HG03432 (cell line): ENCODE data around the gene MYBBP1A.

Experiments
- ATAC-seq: cut with Tn5 transposase; IDR thresholded peaks from one replicate; pipeline ENCODE4 v1.9.1; 2021; ENCODE audit warnings: mild to moderate bottlenecking, moderate library complexity; ENCODE audit not compliant: unreplicated experiment

The MYBBP1A gene

GRCh38 chr17:4538236-4539002 lies 16.8 kb downstream of the MYBBP1A start:
- ATAC-seq, result no peak

- no peak for ATAC-seq
Observed at GRCh38 chr17:4537451-4538235, 17.5 kb downstream of the MYBBP1A start.

- ATAC-seq, result no peak
Observed at GRCh38 chr17:4536742-4537411, 18.3 kb downstream of the MYBBP1A start.

- ATAC-seq, result no peak
Observed at GRCh38 chr17:4536259-4536741, 18.9 kb downstream of the MYBBP1A start.

GRCh38 chr17:4535667-4536258 lies 19.4 kb downstream of the MYBBP1A start:
- ATAC-seq, result no peak

DNA sequence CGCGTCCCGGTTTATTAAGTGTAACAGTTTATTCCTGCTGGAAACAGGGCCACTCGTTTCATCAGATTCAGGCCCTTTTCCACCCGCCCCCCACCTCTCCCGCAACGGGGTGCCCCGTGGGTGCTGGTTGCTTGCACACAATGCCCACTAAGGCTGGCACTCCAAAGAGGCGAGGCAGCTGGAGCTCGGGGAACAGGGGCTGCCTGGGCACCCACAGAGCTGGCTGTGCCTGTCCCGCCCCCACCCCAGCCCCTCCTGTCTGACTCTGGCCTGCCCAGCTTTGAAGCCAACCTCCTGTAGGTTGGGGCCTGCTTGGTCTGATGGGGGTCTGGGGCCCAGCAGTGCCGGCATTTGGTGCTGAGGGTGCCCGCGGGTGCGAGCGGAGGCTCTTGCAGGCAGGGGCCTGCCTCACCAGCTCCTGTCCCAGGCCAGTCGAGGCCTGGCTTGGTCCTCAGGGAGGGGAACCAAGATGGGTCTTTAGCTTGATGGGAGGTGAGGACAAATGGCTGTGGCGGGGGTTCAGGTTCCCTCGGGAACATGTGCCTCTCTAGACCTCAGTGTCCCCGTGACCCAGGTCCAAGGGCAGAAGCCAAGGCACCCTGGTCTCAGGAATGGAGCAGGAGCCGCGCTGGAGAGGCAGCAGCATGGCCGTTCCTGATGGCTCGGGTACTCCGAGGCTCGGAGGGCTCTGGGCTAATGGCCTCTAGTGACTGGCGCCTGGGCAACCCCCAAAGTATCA lies 20.1 kb downstream of the MYBBP1A start:
- ATAC-seq, result no peak

DNA sequence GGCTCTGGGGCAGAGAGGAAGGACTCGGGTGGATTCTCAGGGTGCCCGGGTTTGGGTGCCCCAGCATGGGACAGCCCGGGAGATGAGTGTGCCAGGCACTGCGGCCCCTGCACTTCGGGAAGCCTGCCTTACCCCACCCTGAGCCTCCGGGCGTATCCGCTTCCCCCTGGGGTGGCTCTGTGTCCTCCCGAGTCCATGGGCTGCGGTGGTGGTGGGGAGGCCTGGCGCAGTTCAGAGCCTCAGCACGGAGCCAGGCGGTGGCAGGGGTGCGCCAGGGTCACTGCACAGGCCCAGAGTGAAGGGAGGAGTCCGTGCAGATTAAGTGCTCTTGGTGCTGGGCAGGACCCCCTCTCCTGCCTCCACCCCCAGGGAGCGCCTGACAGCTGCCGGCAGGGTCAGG lies 20.7 kb downstream of the MYBBP1A start:
- no peak for ATAC-seq

DNA sequence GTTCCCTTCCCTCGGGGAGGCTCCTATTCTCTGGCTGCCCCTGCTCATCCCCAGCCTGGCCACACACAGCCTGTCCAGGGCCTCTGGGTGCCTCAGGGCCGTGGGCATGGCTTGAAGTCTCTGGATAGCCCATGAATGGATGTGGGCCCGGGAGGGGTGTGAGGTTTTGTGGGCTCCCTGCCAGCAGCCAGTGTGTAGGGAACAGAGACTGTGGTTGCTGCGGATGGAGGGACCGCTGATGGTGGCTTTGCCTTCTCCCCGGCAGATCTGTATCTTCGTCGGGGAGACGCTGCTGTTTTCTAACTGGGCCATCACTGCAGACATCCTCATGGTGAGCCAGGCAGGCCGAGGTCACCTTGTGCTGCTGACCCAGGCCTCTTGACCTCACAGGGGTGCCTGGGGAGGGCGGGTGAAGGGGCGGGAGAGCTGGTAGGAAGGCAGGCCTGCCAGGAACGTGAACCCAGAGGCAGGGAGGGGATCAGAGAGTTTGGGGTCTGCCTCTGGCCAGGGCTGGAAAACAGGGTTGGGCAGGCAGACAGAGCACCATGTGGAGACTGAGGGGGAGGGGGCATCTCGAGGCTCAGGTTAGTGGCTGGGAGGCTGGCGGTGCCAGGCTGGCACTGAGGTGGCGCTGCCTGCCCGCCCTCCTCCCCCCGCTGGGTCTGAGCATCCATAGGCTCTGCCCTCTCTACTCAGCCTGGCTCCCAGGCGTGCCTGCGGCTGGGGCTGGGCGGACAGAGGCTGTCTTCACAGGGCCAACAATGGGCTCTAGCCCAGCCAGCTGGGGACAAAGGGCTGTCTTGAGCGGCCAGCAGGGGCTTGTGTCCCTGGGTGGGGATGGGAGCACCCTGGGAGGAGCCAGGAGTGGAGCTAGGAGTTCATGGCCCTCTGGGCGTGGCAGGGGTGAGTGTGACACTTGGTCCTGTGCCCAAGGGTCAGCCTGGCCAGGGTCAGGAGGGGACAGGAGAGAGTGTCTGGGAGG lies 21.4 kb downstream of the MYBBP1A start:
- no peak for ATAC-seq

DNA sequence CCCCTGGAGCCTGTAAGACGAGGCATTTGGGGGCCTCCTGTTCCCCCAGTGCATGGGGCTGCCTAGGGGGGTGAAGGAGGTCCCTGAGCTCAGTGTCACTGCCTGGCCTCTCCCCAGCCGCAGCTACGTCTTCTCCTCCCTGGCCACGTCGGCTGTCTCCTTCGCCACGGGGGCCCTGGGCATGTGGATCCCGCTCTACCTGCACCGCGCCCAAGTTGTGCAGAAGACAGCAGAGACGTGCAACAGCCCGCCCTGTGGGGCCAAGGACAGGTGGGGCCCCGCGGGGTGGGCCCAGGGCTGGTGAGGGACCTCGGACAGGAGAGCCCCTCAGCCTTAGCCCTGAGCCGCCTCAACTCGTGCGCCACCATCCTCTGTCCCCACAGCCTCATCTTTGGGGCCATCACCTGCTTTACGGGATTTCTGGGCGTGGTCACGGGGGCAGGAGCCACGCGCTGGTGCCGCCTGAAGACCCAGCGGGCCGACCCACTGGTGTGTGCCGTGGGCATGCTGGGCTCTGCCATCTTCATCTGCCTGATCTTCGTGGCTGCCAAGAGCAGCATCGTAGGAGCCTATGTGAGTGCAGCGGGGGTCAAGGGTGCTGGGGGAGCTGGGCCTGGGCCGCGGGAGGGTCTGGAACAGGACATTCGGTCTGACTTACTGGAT lies 22.2 kb downstream of the MYBBP1A start:
- ATAC-seq, result no peak

DNA sequence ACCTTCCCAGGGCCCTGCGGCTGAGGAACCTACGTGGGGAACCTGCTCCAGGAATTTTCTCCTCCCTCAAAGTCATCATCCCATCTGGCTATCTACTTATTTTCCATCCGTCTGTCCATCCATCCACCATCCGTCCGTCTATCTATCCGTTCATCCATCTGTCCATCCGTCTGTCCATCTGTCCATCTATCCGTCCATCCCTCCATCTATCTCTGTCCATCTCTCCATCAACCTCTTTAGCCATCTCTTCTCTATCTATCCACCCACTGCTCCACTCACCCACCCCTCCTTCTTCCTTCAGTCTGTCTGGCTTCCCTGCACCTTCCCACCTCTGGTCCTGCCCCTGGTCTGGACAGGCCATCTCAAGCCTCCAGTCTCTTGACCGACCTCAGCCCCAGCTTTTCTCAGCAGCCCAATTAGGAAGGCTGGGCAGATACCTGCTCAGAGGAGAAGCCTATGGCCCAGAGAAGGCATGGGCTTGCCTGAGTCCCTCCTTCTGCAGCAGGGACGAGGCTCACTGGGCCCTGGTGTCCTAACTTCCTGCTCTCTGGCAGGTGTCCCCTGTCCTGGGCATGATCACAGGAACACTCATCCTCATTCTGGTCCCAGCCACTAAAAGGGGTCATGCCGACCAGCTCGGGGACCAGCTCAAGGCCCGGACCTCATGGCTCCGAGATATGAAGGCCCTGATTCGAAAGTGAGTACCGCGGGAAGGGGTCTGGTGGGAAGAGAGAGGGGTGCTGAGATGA lies 23.0 kb downstream of the MYBBP1A start:
- no peak for ATAC-seq

DNA sequence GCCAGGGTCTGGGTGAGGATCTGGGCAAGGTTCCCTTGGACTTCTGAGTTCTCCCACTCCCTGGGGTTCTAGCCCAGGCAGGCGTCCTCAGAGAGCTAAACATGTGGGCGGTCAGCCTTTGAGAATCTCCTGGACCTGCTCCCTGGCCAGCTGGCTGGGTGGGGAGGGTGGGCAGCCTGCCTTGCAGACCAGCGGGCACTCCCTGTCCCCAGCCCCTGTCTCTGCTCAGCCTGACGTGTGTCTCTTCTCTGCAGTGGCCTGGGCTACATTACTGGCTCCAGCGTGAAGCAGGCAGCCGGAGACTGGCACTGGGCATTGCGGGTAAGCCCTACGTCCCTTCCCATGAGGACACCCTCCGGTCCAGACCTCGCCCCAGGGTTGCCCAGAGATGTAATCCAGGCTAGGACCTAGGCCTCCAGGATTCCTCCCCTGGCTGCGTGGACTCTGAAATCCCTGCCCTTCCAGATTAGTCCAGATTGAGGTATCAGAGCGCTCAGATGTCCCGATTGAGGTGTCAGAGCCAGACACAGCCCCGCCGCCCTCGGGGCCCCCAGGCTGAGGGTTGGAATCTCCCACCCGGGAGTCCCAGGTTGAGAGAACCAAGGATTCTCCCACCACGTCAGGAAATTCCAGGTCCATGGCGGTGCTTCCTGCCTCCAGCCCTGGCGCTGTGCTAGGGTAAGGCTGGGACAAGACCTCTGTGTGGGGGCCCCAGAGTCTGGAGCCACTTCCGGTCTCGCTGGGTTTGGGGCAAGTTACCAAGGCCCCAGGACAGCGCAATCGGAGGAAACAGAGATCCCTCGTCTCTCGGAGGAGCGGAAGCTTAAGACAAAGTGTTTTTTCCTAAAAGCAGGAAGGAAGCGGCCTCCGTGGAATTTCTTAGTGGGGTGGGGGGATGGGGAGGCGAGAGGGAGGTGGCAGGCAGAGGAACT lies 24.1 kb downstream of the MYBBP1A start:
- no peak for ATAC-seq

GRCh38 chr17:4529533-4530152 lies 25.5 kb downstream of the MYBBP1A start:
- ATAC-seq, result no peak

DNA sequence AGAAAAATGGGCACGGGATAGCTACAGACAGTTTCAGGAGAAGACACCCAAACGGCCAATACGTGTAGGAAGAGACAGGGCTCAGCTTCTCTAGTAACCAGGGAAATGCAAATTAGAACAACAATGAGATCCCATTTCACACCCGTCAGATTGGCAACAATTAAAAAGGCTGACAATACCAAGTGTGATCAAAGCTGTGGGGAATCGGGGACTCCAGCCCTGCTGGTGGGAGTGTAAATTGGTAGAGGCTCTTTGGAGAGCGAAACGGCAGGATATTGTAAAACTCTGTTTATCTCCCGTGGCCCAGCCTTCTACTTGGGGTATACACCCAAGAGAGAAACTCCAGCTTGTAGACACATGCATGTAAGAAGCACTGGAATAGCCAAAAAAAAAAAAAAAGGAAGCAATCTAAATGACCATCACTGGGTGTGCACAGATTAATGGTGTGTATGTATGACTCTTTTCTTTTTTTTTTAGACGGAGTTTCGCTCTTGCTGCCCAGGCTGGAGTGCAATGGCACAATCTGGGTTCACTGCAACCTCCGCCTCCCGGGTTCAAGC lies 27.5 kb downstream of the MYBBP1A start:
- ATAC-seq, result no peak

DNA sequence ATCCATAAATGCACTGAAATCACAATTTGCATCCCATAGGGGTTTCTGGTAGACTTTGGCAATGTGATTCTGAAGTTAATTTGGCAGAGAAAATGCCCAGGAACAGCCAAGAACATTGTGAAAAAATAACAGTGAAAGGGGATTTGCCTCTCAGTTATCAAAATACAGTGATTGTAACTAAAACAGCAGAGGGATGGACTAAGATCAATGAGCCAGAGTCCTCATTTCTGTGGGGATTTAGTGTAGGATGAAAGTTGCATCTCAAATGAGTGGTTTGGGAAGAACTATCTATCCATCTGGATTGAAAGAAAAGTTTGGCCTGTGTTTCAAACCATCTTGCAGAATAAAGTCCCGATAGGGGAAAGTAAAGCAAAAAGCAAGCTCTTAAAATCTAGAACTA lies 28.1 kb downstream of the MYBBP1A start:
- ATAC-seq, result no peak

GRCh38 chr17:4525691-4526397 lies 29.3 kb downstream of the MYBBP1A start:
- no peak for ATAC-seq

DNA sequence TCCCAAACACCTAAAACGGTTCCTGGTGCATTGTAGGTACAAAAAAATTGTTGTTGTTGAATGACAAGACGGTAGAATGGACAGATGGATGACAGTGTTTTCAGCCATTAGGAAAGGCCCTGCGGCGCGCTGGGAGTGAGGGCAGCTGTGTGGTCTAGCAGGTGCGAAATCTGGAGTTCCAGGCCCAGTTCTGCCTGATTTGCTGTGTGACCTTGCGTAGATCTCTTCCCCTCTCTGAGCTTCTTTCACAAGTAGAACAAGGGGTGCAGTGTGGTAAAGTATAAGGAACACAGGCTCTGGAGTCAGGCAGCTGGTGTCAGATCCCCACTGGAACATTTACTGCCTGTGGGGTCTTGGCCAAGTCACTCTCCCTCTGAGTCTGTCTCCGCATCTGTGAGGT lies 31.2 kb downstream of the MYBBP1A start:
- no peak for ATAC-seq
